ENCODE results near the gene INO80D. TPM values are rescaled to one million over a fixed set of nuclear protein-coding genes. Genes with fewer than 3 reads are reported as not detected.

The INO80D gene
- total and polyA plus RNA-seq, 2 of the 13 experiments (the other 11 are each of a cell fraction or from before 2014, with no cell fraction given), result 7.6 to 7.9 TPM

- TF ChIP-seq ZNF724P (CRISPR knock-in tag; IDR thresholded peaks at IDR 0.05; ENCODE audit: borderline replicate concordance) (0 out of 2 replicates have a peak, but pooled peaks have one; percentile 29), TARDBP (CRISPR knock-in tag; IDR thresholded peaks at IDR 0.05) (peak; percentile 82), ZNF850 (CRISPR knock-in tag; conservative IDR thresholded peaks at IDR 0.05) (no peak), ZNF615 (CRISPR knock-in tag; IDR thresholded peaks at IDR 0.05; ENCODE audit: borderline replicate concordance) (no peak), ZSCAN20 (CRISPR knock-in tag; IDR thresholded peaks at IDR 0.05; ENCODE audit: borderline replicate concordance) (no peak), BHLHE40 (IDR thresholded peaks at IDR 0.05; ENCODE audit: low read length) (no peak), DBP (CRISPR knock-in tag; IDR thresholded peaks at IDR 0.05; ENCODE audit: not compliant biosample characterization) (peak; percentile 47), FOXJ3 (CRISPR knock-in tag; IDR thresholded peaks at IDR 0.05; ENCODE audit: borderline replicate concordance) (peak; percentile 31; the same call in 1 of the 2 replicates), ZNF558 (CRISPR knock-in tag; IDR thresholded peaks at IDR 0.05; ENCODE audit: borderline replicate concordance) (no peak), MLLT10 (CRISPR knock-in tag; IDR thresholded peaks at IDR 0.05) (no peak), DMTF1 (CRISPR knock-in tag; IDR thresholded peaks at IDR 0.05) (no peak), PHF21A (CRISPR knock-in tag; IDR thresholded peaks at IDR 0.05) (0 out of 2 replicates have a peak, but pooled peaks have one; percentile 36), CAMTA2 (CRISPR knock-in tag; IDR thresholded peaks at IDR 0.05; ENCODE audit: borderline replicate concordance) (no peak), IKZF5 (CRISPR knock-in tag; IDR thresholded peaks at IDR 0.05) (peak; percentile 61; the same call in 1 of the 2 replicates), BRD4 (CRISPR knock-in tag; IDR thresholded peaks at IDR 0.05) (no peak), E2F2 (CRISPR knock-in tag; IDR thresholded peaks at IDR 0.05; ENCODE audit: borderline replicate concordance) (no peak), ZSCAN21 (CRISPR knock-in tag; IDR thresholded peaks at IDR 0.05; ENCODE audit: borderline replicate concordance) (no peak), EED (CRISPR knock-in tag; IDR thresholded peaks at IDR 0.05) (no peak), SP140L (CRISPR knock-in tag; IDR thresholded peaks at IDR 0.05; ENCODE audit: borderline replicate concordance) (0 out of 2 replicates have a peak, but pooled peaks have one; percentile 72), ZNF205 (CRISPR knock-in tag; IDR thresholded peaks at IDR 0.05) (peak; percentile 85), ZSCAN22 (CRISPR knock-in tag; IDR thresholded peaks at IDR 0.05) (no peak), ZNF766 (CRISPR knock-in tag; IDR thresholded peaks at IDR 0.05; ENCODE audit: borderline replicate concordance) (0 out of 2 replicates have a peak, but pooled peaks have one; percentile 62), ZNF367 (CRISPR knock-in tag; IDR thresholded peaks at IDR 0.05; ENCODE audit: borderline replicate concordance) (no peak), HNRNPH1 (optimal IDR thresholded peaks at IDR 0.05; ENCODE audit: low read depth, low read length) (no peak), RBM22 (optimal IDR thresholded peaks at IDR 0.05; ENCODE audit: low read length) (no peak)
These were observed 138.1 kb downstream of the INO80D start (continued) for GRCh38 chr2:205947621-205948495.

Measured in HepG2 (cell line).